Astrocyte (in vitro differentiated cells and primary cell): ENCODE measurements around the gene SYPL2.

Experiments used
- EZH2 ChIP-seq: IDR thresholded peaks from 2 replicates; pipeline ENCODE4 v1.6.1; 2012; ENCODE audit warnings: mild to moderate bottlenecking, low read length, inconsistent platforms; ENCODE audit not compliant: insufficient read depth
- TF ChIP-seq, protein P1 (sequence below): IDR thresholded peaks from 2 replicates; pipeline ENCODE4 v1.5.1; 2011; ENCODE audit warnings: low read depth, mild to moderate bottlenecking, inconsistent platforms, low read length, moderate library complexity; ENCODE audit not compliant: insufficient read depth

DNA sequence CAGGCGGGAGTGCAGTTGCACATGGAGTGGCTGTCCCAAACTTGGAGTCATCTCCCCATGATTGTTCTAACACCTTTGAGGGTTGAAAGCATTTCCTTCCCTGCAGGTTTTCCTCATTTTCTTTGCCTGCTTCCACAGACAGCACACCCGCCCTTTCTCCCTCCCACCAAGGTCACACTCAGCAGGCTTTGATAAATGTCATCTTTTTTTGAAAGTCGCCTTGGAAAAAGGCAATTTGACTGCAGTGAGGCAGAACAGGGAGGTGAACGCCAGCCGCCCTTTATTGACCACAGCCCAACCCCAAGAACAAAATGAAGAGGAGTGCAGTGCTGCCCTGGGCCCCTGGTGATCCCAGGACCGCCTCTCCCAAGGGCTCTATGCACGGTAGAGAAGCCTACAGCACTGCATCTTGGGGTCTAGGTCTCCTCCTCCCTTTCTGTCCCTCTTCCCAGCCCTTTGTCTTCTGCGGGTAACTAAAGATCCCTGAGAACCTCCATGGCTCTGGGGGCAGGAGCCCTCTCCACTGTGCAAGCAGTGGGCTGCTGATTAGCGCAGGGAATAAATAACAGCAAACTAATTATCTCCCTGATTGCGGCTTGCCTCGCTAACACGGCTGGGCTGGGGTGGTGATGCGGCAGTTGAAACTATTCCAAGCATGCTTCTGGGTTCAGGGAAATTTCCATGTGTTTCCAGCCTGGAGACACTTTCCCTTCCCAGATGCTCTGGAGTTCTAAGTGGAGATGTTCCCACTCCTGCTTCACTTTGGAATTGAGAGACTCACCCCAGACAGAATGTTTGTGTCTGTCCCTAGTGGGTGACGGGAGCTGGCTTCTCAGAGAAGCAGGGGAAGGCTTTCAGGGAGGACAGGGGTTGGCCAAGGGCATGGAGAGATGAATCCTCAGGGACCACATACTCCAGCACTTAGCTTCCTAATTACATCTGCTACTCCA is 54.9 kb downstream of the SYPL2 start:
- TF ChIP-seq, protein P1, sequence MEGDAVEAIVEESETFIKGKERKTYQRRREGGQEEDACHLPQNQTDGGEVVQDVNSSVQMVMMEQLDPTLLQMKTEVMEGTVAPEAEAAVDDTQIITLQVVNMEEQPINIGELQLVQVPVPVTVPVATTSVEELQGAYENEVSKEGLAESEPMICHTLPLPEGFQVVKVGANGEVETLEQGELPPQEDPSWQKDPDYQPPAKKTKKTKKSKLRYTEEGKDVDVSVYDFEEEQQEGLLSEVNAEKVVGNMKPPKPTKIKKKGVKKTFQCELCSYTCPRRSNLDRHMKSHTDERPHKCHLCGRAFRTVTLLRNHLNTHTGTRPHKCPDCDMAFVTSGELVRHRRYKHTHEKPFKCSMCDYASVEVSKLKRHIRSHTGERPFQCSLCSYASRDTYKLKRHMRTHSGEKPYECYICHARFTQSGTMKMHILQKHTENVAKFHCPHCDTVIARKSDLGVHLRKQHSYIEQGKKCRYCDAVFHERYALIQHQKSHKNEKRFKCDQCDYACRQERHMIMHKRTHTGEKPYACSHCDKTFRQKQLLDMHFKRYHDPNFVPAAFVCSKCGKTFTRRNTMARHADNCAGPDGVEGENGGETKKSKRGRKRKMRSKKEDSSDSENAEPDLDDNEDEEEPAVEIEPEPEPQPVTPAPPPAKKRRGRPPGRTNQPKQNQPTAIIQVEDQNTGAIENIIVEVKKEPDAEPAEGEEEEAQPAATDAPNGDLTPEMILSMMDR: no peak
- no peak for TF ChIP-seq EZH2
